Head of caudate nucleus (tissue), 42 donors: ENCODE measurements around the gene PLIN5.
"Not testable (repeated sequence)": the region's sequence is repeated elsewhere in the genome, so short reads cannot be mapped to it uniquely, and the experiment has no call there.

ENCODE experiments used
- DNase-seq, 42 donors: peaks; one replicate each; pipeline versions ENCODE4 v3.0.0 to v3.0.0-alpha.2; 2020 to 2021; ENCODE audit warnings: mixed read lengths in 7 of 42
- intact Hi-C: fragments of 100-400 bp; cut with DNase I; formaldehyde crosslinking; loops from one replicate; pipeline ENCODE4 v1.15.0; 2022

The PLIN5 gene

DNA sequence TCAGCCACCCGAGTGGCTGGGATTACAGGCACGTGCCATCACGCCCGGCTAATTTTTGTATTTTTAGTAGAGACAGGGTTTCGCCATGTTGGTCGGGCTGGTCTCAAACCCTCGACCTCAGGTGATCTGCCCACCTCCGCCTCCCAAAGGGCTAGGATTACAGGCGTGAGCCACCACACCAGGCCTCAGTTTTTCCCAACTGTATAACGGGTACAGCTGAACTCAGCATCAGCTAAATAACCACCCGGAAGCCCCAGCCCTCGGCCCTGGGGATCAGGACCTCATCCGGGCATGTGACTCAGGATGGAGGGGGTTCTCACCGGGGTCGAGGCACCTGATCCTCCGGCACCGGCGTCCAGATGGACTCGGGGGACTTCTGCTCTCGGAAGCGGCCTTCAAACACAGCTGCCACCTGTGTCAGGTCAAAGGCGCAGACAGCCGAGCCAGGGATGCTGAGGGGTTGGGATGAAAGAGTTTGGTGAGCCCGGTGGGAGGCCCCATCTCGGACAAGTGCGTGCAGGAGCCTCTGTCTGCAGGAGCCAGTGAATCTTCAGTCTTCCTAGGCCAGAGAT, 15.5 kb upstream of the PLIN5 start:
- intact Hi-C loops: no loop called here
- no peak for DNase-seq

GRCh38 chr19:4550018-4550417, 15.0 kb upstream of the PLIN5 start:
- intact Hi-C loops: no loop called here
- no peak for DNase-seq

DNA sequence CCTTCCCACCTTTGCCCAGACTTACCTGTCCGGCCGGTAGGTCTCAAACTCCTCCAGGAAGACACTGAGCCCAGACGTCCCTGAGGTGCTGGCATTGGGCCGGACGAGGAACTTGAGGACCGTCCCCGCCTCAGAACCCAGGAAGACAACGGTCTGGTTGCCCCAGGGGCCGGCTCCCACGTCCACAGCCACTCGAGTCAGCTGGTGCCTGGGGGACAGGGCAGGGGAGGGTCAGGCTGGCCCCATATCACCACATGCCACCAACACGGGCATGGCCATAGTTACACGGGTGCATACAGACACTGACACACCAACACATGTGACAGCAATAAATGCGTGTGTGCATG, 13.2 kb upstream of the PLIN5 start:
- no peak for DNase-seq
- intact Hi-C loops: no loop called here

- intact Hi-C loops: no loop called here
- peak in 6 of 42 donors; percentile 17 to 52 (median 34) for DNase-seq
These were observed 12.5 kb upstream of the PLIN5 start for GRCh38 chr19:4547303-4548237.

GRCh38 chr19:4543842-4544647, 9.0 kb upstream of the PLIN5 start:
- DNase-seq: no peak
- intact Hi-C loops: no loop called here

- intact Hi-C loops: no loop called here
- no peak for DNase-seq
These were observed 8.1 kb upstream of the PLIN5 start for GRCh38 chr19:4542896-4543841.

GRCh38 chr19:4541806-4542145, 6.8 kb upstream of the PLIN5 start:
- DNase-seq, intact Hi-C loops: not testable (repeated sequence)

GRCh38 chr19:4541114-4541805, 6.2 kb upstream of the PLIN5 start:
- no peak for DNase-seq
- intact Hi-C loops: no loop called here

DNA sequence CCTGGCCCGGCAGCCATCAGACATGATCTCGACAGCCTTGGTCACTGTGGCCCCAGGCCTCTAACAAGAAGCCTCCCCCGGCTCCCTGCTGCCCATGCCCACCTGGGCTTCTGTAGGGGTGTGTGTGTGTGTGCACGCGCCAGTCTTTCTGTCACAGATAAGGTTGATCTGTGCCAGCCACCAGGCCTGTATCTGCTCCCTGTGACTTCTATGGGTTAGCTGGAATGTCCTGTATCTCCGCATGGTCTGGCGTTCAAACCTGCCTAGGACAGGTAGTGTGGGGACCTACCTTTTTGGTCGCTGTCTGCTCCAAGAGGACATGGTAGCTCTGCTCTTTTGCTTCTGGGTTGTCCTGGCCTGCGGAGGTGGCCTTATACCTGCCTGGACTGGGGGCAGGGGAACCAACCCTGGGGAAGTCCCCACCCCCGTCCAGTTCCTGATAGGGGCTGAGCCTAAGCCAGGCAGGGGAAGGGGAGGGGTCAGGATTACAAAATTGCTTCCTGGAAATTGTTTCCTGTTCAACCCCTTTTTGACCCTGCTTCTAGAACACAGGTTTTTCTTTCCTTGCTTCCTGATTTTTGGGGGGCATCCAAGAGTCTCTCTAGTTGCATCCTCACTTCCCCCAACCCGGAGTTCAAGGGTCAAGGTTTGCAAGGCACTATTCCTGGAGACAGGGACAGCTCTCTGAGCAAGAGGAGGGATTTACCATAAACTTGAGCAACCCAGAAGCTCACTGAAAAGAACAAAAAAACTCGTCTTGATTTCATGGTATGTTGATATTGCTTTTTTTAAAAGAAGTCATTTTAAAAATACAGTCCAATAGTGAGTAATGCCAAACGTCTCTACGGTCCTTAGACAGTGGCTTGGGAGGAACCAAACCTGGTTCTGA, 4.9 kb upstream of the PLIN5 start, which contains the start of gene LRG1:
TSS of gene LRG1 (minus strand) at position 344 of the 889 bp plus-strand sequence. CDS start at position 321, 23 bp downstream.
- intact Hi-C loops: no loop called here
- peak in 16 of 42 donors; percentile 10 to 62 (median 28) for DNase-seq

DNA sequence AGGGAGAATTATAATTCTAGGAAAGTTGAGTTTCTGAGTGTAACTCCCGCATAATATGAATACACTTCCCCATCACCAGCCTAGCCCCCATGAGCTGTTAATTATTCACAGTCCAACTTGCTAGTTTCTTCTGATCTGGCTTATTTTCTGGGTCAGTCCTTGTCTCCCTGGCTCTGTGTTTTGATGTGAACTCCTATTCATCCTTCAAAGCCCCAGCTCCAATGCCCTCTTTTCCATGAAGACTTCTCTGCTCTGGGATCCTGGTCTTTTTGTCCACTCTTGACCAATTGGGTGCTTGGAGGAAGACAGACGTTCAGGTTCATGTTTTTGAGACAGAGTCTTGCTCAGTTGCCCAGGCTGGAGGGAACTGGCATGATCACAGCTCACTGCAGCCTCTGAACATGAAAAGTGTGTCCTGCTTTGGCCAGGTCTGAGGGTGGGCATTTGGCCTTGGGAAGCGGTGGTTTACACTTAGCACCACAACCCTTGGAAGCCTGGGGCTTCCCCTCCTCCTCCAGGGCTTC, 4.2 kb upstream of the PLIN5 start:
- DNase-seq: no peak
- intact Hi-C loops: no loop called here

DNA sequence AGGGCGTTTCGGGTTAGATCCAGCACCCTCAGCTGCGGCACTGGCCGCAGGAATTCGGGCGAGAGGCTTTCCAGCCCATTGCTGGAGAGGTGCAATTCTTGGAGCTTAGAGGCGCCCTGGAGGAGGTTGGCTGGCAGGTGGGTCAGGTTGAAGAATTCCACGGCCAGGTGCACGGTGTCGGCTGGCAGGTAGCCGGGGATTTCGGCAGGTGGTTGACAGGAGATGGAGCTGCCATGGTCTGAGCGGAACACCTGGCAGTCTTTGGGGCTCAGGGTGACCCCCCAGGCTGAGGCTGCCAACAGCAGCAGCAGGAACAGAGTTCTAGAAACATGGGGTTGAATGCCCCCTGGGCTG, 3.6 kb upstream of the PLIN5 start:
- DNase-seq: no peak
- intact Hi-C loops: no loop called here

- DNase-seq: no peak
- intact Hi-C loops: no loop called here
These were observed 3.1 kb upstream of the PLIN5 start for GRCh38 chr19:4537953-4538600.

GRCh38 chr19:4536798-4537197, 1.8 kb upstream of the PLIN5 start:
- intact Hi-C loops: no loop called here

DNA sequence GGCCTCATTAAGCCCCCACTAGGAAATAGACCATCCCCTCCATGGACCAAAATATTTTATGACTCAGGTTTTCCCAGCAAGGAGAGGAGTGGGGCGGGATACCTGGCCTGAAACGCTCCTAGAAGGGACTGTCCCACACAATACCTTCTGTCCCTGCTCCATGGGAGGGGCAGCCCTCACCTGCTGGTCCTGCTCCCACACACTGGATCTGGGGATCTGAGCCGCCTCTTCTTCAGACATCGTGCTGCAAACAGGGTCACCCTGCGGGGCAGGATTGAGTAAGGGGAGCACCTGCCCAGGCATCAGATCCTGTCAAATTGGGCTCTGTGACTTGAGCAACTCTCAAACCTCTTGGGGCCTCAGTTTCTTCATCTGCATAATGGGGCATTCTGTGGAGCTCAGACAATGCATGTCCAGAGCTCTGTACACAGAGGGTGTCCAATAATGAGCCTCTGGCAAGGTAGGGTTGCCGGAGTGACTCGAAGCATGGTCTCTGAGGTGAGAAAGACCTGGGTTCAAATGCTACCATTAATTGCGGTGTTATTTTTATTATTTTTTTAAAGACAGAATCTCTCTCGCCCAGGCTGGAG, 1.1 kb downstream of the PLIN5 start:
- intact Hi-C loops: no loop called here
- DNase-seq: no peak

More at GRCh38 chr19:4536798-4537197, 1.8 kb upstream of the PLIN5 start:
- DNase-seq: no peak

GRCh38 chr19:4533334-4533733, 1.7 kb downstream of the PLIN5 start:
- DNase-seq: no peak
- intact Hi-C loops: no loop called here

DNA sequence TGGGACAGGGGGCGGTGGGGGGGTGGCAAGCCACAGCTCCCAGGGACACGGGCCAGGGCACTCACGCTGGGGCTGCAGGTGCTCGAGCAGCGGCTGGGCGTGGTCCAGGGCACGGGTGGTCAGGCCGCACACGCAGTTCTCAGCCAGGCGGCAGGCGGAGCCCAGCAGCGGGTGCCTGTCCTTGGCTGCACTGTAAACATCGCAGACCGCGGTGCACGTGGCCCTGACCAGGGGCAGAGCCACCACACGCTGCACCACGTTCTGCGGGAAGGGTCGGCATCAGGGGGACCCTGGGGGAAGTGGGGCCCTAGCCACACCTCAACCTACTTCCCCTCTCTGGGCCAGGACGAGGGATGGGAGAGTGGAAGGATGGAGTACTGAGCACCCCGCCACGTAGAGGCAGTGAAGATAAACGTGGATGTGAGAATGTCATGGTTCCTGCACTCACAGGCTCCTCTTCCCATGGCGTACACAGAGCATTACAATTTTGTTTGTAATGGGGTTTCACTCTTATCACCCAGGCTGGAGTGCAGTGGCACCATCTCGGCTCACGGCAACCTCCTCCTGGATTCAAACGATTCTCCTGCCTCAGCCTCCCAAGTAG, 3.4 kb downstream of the PLIN5 start:
- intact Hi-C loops: no loop called here

More for the DNA sequence above, 3.4 kb downstream of the PLIN5 start:
- no peak for DNase-seq
